Retinal pigment epithelial cell (primary cell): ENCODE results near the gene TRANK1.

Experiments
- DNase-seq: peaks from one replicate; pipeline ENCODE4 v3.0.0-alpha.2; 2010; ENCODE audit warnings: low read depth
- H3K4me3 ChIP-seq: 2 replicates; pipeline ENCODE4 v1.5.1; 2011; ENCODE audit warnings: mild to moderate bottlenecking, low read length, control low read depth, moderate library complexity
- CTCF ChIP-seq: conservative IDR thresholded peaks from 2 replicates; pipeline ENCODE4 v1.5.1; 2011; ENCODE audit warnings: low read depth, low read length, control low read depth, inconsistent platforms

Gene TRANK1

GRCh38 chr3:36918050-36918449 is 26.8 kb downstream of the TRANK1 start:
- no peak for TF ChIP-seq CTCF
- no peak overlapping the region for H3K4me3 ChIP-seq
- DNase-seq = no peak

DNA sequence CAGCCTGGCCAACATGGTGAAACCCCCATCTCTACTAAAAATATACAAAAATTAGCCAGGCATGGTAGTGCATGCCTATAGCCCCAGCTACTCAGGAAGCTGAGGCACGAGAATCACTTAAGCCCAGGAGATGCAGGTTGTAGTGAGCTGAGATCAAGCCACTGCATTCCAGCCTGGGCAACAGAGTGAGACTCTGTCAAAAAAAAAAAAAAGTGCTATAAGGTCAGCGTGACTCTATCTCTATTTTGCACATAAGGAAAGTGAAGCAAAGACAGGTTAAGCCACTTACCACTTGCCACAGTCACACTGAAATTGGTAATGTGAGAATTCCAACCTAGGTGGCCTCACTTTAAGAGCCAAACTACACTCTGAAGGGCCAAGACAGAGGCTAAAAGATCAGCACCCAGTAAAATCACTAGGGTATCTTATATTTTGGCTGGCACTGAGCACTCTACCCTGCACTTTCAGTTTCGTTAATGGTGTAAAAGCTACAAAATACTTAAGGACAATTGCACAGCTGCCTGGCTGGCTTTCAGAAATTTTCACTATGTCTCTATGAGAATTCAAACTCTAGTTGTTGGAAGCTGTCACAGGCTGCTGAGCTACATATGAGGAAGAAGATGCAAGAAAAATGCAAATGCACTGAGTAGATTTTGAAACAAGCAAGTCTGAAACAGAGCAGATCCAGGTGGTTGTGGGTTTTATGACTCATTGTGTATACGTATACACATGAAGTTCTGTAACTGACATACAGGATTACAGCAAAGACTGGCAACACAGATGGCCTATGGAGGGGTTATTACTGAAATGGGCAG is 32.7 kb downstream of the TRANK1 start:
- peak; percentile 30 for DNase-seq
- no peak overlapping the region for H3K4me3 ChIP-seq
- TF ChIP-seq CTCF = no peak

DNA sequence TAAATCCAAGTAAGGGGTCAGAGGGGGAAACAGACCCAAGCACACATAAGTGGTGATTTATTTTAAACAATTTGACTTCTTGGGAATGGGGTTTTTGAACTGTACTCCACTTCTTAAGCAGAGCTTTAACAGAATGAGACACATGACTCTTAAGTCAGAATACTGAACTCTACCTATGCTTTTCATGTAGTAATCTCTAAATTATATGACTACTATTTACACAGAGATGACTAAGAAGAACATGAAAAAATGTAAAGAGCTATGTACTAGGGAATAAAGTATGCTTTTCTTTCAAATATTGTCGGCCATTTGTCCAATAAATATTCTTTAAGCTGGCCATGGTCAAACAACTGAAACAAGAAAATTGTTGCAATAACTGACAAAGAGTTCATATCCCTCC is 35.2 kb downstream of the TRANK1 start:
- DNase-seq = no peak
- no peak overlapping the region for H3K4me3 ChIP-seq
- no peak for TF ChIP-seq CTCF

DNA sequence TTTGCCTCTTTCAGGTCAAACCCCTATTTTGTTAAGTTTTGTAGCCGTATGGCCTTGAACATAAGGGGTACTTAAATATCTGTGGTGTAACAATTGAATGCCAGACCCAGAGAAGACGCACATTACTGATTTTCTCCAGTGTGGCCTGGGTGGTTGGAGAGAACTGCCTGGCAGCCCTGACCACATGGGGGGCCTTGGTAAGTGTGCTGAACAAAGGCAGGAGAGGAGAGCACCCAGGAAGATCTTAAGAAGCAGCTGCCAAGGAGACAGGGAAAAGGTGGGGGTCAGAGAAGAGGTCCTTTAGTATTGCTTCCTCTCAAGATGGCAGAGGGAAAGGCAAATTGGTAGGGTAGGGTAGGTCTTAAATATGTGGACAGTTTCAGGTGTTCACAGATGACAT is 35.7 kb downstream of the TRANK1 start:
- TF ChIP-seq CTCF = no peak
- no peak overlapping the region for H3K4me3 ChIP-seq
- no peak for DNase-seq

- no peak overlapping the region for H3K4me3 ChIP-seq
- no peak for TF ChIP-seq CTCF
- no peak for DNase-seq
Observed at GRCh38 chr3:36908647-36909180, 36.1 kb downstream of the TRANK1 start.

GRCh38 chr3:36907911-36908646 is 36.8 kb downstream of the TRANK1 start:
- H3K4me3 ChIP-seq = no peak overlapping the region

More at GRCh38 chr3:36907911-36908646, 36.8 kb downstream of the TRANK1 start:
- no peak for TF ChIP-seq CTCF
- DNase-seq = no peak
